CD4-positive, alpha-beta T cell treated with Interleukin-6 at 100 ng/mL for 8 hours (primary cell): ENCODE results near the gene USP43.
"Not testable (repeated sequence)": the region's sequence is repeated elsewhere in the genome, so short reads cannot be mapped to it uniquely, and the experiment has no call there.

ENCODE experiments used
- DNase-seq: peaks from one replicate; pipeline ENCODE4 v3.0.0-alpha.2; 2020; ENCODE audit warnings: mixed read lengths, low spot score

USP43 gene

GRCh38 chr17:9644910-9645751 lies at the start of gene USP43:
Gene USP43, plus strand, starts transcription at chr17:9645517. Its CDS starts 116 bp downstream, at chr17:9645633.
- no peak for DNase-seq

- DNase-seq: not testable (repeated sequence)
Observed at GRCh38 chr17:9597638-9598037, 47.7 kb upstream of the USP43 start.

GRCh38 chr17:9598661-9599060 lies 46.7 kb upstream of the USP43 start:
- DNase-seq: no peak

- DNase-seq: not testable (repeated sequence)
Observed at GRCh38 chr17:9604583-9604982, 40.7 kb upstream of the USP43 start.

GRCh38 chr17:9606453-9606852 lies 38.9 kb upstream of the USP43 start:
- DNase-seq: no peak

GRCh38 chr17:9607058-9607457 lies 38.3 kb upstream of the USP43 start:
- DNase-seq: not testable (repeated sequence)

GRCh38 chr17:9611557-9611956 lies 33.8 kb upstream of the USP43 start:
- DNase-seq: no peak

GRCh38 chr17:9612006-9612405 lies 33.3 kb upstream of the USP43 start:
- no peak for DNase-seq

- no peak for DNase-seq
Observed at GRCh38 chr17:9615486-9615885, 29.8 kb upstream of the USP43 start.

- DNase-seq: no peak
Observed at GRCh38 chr17:9622961-9623360, 22.4 kb upstream of the USP43 start.

GRCh38 chr17:9628509-9628908 lies 16.8 kb upstream of the USP43 start:
- DNase-seq: no peak

GRCh38 chr17:9632741-9633140 lies 12.6 kb upstream of the USP43 start:
- DNase-seq: no peak

GRCh38 chr17:9635340-9635739 lies 10.0 kb upstream of the USP43 start:
- DNase-seq: no peak

- DNase-seq: no peak
Observed at GRCh38 chr17:9636501-9636900, 8.8 kb upstream of the USP43 start.

GRCh38 chr17:9640388-9640787 lies 4.9 kb upstream of the USP43 start:
- DNase-seq: not testable (repeated sequence)

GRCh38 chr17:9643611-9644010 lies 1.7 kb upstream of the USP43 start:
- DNase-seq: no peak

- DNase-seq: no peak
Observed at GRCh38 chr17:9645851-9646545, 681 bp downstream of the USP43 start.

GRCh38 chr17:9646546-9646885 lies 1.2 kb downstream of the USP43 start:
- DNase-seq: no peak

- DNase-seq: no peak
Observed at GRCh38 chr17:9647014-9647413, 1.7 kb downstream of the USP43 start.

GRCh38 chr17:9648521-9649110 lies 3.3 kb downstream of the USP43 start:
- DNase-seq: no peak

- DNase-seq: no peak
Observed at GRCh38 chr17:9658593-9659211, 13.4 kb downstream of the USP43 start.

- DNase-seq: no peak
Observed at GRCh38 chr17:9661027-9661426, 15.7 kb downstream of the USP43 start.

- DNase-seq: not testable (repeated sequence)
Observed at GRCh38 chr17:9663511-9663910, 18.2 kb downstream of the USP43 start.
